Measurements from ENCODE around the gene SPRED1.

Gene SPRED1

DNA sequence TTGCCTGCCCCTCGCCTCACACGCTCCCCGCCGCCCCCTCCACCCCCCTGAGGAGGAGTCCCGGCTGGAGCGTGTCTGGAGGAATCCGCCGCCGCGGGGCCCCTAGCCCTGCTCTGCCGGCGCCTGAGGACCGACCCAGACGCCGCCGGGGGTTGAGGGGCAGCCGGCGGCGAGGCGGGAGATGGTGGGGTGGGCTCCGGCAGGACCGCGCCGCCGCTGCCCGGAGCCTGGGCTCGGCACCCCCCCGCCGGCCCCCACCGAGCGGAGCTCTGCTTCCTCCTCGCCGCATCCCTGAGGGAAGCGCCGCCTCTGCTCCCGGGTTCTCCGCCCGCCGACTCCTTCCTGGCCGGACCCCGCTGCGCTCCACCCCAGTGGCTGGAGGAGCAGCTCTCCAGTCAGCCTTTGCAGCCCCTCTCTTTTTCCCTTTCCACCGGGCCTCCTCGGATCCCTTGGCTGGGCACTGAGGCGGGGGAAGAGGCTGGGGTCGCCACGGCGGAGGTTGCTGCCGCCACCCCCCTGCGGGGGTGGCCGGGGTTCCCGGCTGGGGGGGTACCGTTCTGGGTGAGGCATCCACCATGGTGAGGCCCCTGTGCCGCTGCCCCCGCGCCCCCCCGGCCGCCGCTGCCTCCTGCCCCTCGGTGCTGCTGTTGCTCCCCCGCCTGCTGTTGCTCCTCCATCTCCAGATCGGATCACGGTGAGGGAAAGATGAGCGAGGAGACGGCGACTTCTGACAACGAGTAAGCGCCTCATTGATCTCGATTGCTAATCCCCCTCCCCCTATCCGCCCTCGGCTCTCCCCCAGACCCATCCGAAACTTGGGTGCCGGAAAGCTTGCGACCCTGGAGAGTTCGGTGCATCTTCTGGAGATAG lies at the start of gene SPRED1:
Gene SPRED1 (plus strand): TSS at position 356 of the 870 bp plus-strand sequence. CDS start 350 bp downstream, at position 706.
- Histone ChIP-seq H3K27ac (no peak within 1 kb of the TSS), H3K4me3 (ENCODE audit: low read depth in 1 of 2, low read length in 1 of 2) (peak within 1 kb of the TSS; percentile 44 to 72)

DNA sequence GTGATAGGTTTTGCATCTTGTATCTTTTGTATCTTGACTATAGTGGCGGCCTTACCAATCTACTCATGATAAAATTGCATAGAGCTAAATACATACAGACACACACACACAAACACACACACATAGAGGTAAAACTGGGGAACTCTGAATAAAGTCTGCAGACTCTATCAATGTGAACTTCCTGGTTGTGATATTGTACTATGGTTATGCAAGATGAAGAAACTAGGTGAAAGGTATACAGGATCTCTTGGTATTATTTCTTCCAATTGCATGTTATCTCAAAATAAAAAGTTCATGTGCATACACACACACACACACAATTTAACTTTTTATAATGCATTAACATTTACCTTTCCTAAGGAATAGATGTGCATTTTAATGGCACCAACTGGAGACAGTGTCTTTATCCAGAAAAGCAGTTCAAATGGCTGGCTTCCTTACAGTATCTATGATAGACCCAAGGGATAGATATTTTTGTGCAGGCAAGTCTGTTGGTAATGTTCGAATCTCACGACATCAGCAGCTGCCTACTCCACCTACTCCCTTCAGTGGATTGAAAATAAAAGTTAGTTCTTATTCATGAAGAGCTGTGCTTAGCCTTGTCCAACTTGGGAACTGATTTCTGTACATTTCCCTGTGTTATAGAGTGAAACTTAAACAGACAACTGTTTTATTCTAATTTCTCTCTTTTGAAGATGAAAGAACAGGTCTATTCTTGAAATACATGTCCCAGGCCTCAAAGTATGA lies 46.9 kb upstream of the SPRED1 start:
- Histone ChIP-seq H3K9me3 (no peaks in the 10 kb centered on the region), H3K4me1 (ENCODE audit: control insufficient read depth in 1 of 2, insufficient read depth in 1 of 2, low read depth in 1 of 2, low read length in 1 of 2) (no peaks in the 10 kb centered on the region), H3K27me3 (no peaks in the 10 kb centered on the region), H3K36me3 (no peaks in the 10 kb centered on the region), H3K4me3 (ENCODE audit: low read depth in 1 of 2, low read length in 1 of 2) (no peak overlapping the region), H3K27ac (no peak overlapping the region)
- TF ChIP-seq, protein P1, sequence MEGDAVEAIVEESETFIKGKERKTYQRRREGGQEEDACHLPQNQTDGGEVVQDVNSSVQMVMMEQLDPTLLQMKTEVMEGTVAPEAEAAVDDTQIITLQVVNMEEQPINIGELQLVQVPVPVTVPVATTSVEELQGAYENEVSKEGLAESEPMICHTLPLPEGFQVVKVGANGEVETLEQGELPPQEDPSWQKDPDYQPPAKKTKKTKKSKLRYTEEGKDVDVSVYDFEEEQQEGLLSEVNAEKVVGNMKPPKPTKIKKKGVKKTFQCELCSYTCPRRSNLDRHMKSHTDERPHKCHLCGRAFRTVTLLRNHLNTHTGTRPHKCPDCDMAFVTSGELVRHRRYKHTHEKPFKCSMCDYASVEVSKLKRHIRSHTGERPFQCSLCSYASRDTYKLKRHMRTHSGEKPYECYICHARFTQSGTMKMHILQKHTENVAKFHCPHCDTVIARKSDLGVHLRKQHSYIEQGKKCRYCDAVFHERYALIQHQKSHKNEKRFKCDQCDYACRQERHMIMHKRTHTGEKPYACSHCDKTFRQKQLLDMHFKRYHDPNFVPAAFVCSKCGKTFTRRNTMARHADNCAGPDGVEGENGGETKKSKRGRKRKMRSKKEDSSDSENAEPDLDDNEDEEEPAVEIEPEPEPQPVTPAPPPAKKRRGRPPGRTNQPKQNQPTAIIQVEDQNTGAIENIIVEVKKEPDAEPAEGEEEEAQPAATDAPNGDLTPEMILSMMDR (IDR thresholded peaks at IDR 0.05): no peak

More for the DNA sequence above, at the start of gene SPRED1:
- Histone ChIP-seq H3K36me3 (no peaks in the 10 kb centered on the region), H3K4me1 (ENCODE audit: control insufficient read depth in 1 of 2, insufficient read depth in 1 of 2, low read depth in 1 of 2, low read length in 1 of 2) (peaks cover 14 to 38% of the 10 kb centered on the region in 2 experiments), H3K9me3 (no peaks in the 10 kb centered on the region), H3K27me3 (peaks cover 86% of the 10 kb centered on the region)
- TF ChIP-seq, protein P1 (IDR thresholded peaks at IDR 0.05): no peak

DNA sequence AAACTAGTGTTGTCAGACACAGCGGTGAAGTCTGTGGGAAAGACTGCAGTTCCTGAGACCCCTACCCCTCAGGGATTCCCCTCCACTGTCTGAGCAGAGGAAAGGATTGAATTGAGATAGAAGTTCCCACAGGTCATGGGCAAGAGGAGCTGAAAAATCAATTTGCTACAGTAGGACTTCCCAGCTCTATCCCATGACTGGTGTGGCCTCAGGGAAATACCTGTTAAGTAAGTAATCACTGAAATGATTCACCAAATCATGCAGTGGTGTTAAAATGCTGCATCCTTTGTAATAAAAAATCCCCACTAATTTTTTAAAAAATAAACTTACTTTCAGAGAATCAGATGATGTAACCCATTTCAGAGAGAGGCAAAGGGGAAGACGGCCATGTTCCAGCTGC lies 45.0 kb upstream of the SPRED1 start:
- TF ChIP-seq, protein P1 (IDR thresholded peaks at IDR 0.05): no peak
- Histone ChIP-seq H3K9me3 (no peaks in the 10 kb centered on the region), H3K27ac (no peak overlapping the region), H3K36me3 (no peaks in the 10 kb centered on the region), H3K4me1 (ENCODE audit: control insufficient read depth in 1 of 2, insufficient read depth in 1 of 2, low read depth in 1 of 2, low read length in 1 of 2) (no peaks in the 10 kb centered on the region), H3K27me3 (no peaks in the 10 kb centered on the region), H3K4me3 (ENCODE audit: low read depth in 1 of 2, low read length in 1 of 2) (no peak overlapping the region)

DNA sequence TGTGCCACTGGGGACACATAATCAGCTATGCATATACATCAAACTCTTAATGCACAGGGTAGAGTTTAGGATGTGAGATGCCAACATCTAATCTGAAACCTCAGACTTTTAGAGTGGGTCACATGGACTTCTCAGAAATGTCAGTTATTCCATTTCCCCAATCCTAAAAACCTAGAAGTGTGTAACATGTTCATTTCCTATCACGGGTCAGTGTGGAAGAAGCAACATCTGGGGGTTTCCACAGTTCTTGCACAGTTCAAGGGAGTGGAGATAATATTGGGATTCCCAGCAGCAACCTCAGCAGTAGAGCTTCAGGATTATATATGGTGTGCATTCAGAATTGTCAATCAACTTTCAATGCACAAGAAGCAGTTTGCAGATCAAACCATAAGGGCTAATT lies 44.4 kb upstream of the SPRED1 start:
- Histone ChIP-seq H3K36me3 (no peaks in the 10 kb centered on the region), H3K9me3 (no peaks in the 10 kb centered on the region), H3K27me3 (no peaks in the 10 kb centered on the region), H3K4me3 (ENCODE audit: low read depth in 1 of 2, low read length in 1 of 2) (no peak overlapping the region), H3K4me1 (ENCODE audit: control insufficient read depth in 1 of 2, insufficient read depth in 1 of 2, low read depth in 1 of 2, low read length in 1 of 2) (no peaks in the 10 kb centered on the region), H3K27ac (no peak overlapping the region)
- TF ChIP-seq, protein P1 (IDR thresholded peaks at IDR 0.05): no peak

DNA sequence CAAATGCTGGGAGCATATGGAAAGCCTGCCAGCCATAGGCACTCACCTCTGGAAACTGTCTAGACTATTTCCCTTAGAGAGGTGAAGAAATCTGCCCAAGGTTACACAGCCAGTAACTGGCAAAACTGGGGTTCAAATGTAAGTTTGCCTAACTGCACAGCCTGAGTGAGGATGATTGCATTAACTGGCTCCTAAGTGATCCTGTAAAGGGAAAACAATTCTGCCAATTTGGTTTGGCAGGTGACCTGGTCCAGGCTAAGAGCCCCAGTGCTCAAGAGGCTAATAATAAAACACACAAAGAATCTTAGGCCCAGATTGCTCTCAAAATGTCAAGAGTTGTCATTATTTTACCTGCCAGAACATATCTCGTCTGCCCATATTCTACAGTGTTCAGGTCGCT lies 43.9 kb upstream of the SPRED1 start:
- Histone ChIP-seq H3K27ac (no peak overlapping the region), H3K36me3 (no peaks in the 10 kb centered on the region), H3K27me3 (no peaks in the 10 kb centered on the region), H3K4me1 (ENCODE audit: control insufficient read depth in 1 of 2, insufficient read depth in 1 of 2, low read depth in 1 of 2, low read length in 1 of 2) (no peaks in the 10 kb centered on the region), H3K4me3 (ENCODE audit: low read depth in 1 of 2, low read length in 1 of 2) (no peak overlapping the region), H3K9me3 (no peaks in the 10 kb centered on the region)
- TF ChIP-seq, protein P1 (IDR thresholded peaks at IDR 0.05): no peak
